ENCODE data around the gene ELFN2. TPM values are rescaled to one million over a fixed set of nuclear protein-coding genes. Genes with fewer than 3 reads are reported as not detected.

Gene ELFN2
- total and polyA plus RNA-seq, 4 donors: 0.07 to 0.19 (median 0.08) TPM; not detected in 1

- Histone ChIP-seq H3K4me3 (ENCODE audit: low read depth in 1 of 3, low read length in 3 of 3) (no peak overlapping the region), H3K36me3 (ENCODE audit: control insufficient read depth in 4 of 4, insufficient read depth in 3 of 4, low read depth in 1 of 4, low read length in 3 of 4) (no peaks in the 10 kb centered on the region), H3K9me3 (ENCODE audit: control insufficient read depth in 4 of 4, low read length in 3 of 4) (no peaks in the 10 kb centered on the region), H3K4me1 (ENCODE audit: control insufficient read depth in 4 of 4, insufficient read depth in 4 of 4, low read length in 3 of 4) (peaks cover 4 to 11% (median 6%) of the 10 kb centered on the region in 4 donors), H3K9ac (ENCODE audit: low read depth in 1 of 2, low read length in 2 of 2) (no peak overlapping the region), H3K27me3 (ENCODE audit: control insufficient read depth in 4 of 4, insufficient read depth in 4 of 4, low read length in 3 of 4) (peaks cover 0 to 7% (median 5%) of the 10 kb centered on the region in 4 donors), H3K27ac (ENCODE audit: low read depth in 1 of 2, low read length in 2 of 2) (no peak overlapping the region)
- 85% methylated on average over 8 of the region's 8 CpGs for WGBS
- TF ChIP-seq YY1 (IDR thresholded peaks at IDR 0.05) (no peak), HNF4A (conservative IDR thresholded peaks at IDR 0.05) (no peak), MAX (IDR thresholded peaks at IDR 0.05) (no peak), FOXA1 (IDR thresholded peaks at IDR 0.05) (no peak), TAF1 (conservative IDR thresholded peaks at IDR 0.05) (no peak), REST (IDR thresholded peaks at IDR 0.05) (no peak), HNF4G (IDR thresholded peaks at IDR 0.05) (no peak), FOXA2 (IDR thresholded peaks at IDR 0.05) (no peak), GABPA (IDR thresholded peaks at IDR 0.05 in 1 of 2, conservative IDR thresholded peaks at IDR 0.05 in 1 of 2) (no peak), EGR1 (IDR thresholded peaks at IDR 0.05; ENCODE audit: low read depth in 2 of 2) (no peak), SP1 (IDR thresholded peaks at IDR 0.05) (no peak), RAD21 (IDR thresholded peaks at IDR 0.05) (no peak), CTCF (IDR thresholded peaks at IDR 0.05; ENCODE audit: low read depth, low read length, missing input control) (no peak), JUND (IDR thresholded peaks at IDR 0.05) (no peak), RXRA (IDR thresholded peaks at IDR 0.05) (no peak), NR2F2 (IDR thresholded peaks at IDR 0.05) (no peak)
- TF ChIP-seq, protein P1, sequence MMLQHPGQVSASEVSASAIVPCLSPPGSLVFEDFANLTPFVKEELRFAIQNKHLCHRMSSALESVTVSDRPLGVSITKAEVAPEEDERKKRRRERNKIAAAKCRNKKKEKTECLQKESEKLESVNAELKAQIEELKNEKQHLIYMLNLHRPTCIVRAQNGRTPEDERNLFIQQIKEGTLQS (IDR thresholded peaks at IDR 0.05): no peak
- TF ChIP-seq, protein P2, sequence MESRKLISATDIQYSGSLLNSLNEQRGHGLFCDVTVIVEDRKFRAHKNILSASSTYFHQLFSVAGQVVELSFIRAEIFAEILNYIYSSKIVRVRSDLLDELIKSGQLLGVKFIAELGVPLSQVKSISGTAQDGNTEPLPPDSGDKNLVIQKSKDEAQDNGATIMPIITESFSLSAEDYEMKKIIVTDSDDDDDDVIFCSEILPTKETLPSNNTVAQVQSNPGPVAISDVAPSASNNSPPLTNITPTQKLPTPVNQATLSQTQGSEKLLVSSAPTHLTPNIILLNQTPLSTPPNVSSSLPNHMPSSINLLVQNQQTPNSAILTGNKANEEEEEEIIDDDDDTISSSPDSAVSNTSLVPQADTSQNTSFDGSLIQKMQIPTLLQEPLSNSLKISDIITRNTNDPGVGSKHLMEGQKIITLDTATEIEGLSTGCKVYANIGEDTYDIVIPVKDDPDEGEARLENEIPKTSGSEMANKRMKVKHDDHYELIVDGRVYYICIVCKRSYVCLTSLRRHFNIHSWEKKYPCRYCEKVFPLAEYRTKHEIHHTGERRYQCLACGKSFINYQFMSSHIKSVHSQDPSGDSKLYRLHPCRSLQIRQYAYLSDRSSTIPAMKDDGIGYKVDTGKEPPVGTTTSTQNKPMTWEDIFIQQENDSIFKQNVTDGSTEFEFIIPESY (IDR thresholded peaks at IDR 0.05): no peak
- DNase-seq (ENCODE audit: low spot score): no peak
These were observed 9.5 kb downstream of the ELFN2 start for GRCh38 chr22:37417677-37418348.

Data from liver (tissue), 9 donors.